ENCODE results near the gene PRSS8. TPM values are rescaled to one million over a fixed set of nuclear protein-coding genes. Genes with fewer than 3 reads are reported as not detected.

Gene PRSS8
- total and polyA plus RNA-seq, 2 donors from 2014 or later: 64.6 to 187 TPM

DNA sequence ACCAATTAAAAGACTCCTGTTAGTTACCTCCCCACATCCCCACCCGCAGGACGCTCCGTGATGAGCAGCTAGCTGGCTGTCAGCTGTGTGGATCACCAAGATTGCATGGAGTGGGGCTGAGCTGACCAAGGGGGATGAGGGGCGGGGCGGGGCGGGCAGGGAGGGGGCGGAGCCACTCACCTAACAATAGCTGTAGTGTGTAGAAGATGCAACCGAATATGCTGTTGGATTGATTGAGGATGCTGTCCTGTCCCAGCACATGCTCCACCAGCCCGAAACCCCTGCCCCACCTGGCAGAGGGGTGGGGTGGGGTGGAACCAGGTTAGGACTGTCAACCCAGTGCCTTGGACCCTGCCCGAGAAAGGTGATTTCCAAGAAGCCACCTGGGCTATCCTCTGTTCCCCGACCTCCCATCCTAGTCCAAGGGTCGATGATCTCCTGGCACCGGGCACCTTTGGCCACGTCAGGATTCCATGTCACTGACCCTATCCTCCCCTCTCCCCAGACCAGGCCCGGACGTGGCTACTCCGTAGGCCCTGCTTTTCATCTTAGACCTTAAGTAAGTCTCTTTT is 42.3 kb downstream of the PRSS8 start:
- DNase-seq (peak in 4 of 5 donors; percentile 20 to 84 (median 47)), FAIRE-seq (no peak)
- H3K4me1 ChIP-seq (ENCODE audit: control insufficient read depth in 2 of 3, insufficient read depth in 2 of 3, low read depth in 1 of 3, low read length in 3 of 3): peaks cover 0 to 10% (median 0%) of the 10 kb centered on the region in 3 donors
- no peak overlapping the region for H3K4me3 ChIP-seq (ENCODE audit: low read length in 3 of 3)
- intact Hi-C loops (cut with DNase I): no loop called here
- peaks cover 0 to 11% (median 4%) of the 10 kb centered on the region in 3 donors for H3K36me3 ChIP-seq (ENCODE audit: control insufficient read depth in 2 of 3, insufficient read depth in 3 of 3, low read length in 3 of 3)
- H3K9me3 ChIP-seq (ENCODE audit: control insufficient read depth in 2 of 3, insufficient read depth in 1 of 3, low read length in 3 of 3): no peaks in the 10 kb centered on the region
- H3K27me3 ChIP-seq (ENCODE audit: control insufficient read depth, insufficient read depth, low read length): no peaks in the 10 kb centered on the region
- no peak overlapping the region for H3K9ac ChIP-seq (ENCODE audit: low read length in 3 of 3)
- TF ChIP-seq, protein P1, sequence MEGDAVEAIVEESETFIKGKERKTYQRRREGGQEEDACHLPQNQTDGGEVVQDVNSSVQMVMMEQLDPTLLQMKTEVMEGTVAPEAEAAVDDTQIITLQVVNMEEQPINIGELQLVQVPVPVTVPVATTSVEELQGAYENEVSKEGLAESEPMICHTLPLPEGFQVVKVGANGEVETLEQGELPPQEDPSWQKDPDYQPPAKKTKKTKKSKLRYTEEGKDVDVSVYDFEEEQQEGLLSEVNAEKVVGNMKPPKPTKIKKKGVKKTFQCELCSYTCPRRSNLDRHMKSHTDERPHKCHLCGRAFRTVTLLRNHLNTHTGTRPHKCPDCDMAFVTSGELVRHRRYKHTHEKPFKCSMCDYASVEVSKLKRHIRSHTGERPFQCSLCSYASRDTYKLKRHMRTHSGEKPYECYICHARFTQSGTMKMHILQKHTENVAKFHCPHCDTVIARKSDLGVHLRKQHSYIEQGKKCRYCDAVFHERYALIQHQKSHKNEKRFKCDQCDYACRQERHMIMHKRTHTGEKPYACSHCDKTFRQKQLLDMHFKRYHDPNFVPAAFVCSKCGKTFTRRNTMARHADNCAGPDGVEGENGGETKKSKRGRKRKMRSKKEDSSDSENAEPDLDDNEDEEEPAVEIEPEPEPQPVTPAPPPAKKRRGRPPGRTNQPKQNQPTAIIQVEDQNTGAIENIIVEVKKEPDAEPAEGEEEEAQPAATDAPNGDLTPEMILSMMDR (IDR thresholded peaks at IDR 0.05; ENCODE audit: borderline replicate concordance, extremely low read depth, insufficient read depth): no peak
- H3K27ac ChIP-seq (ENCODE audit: low read depth in 2 of 2, low read length in 2 of 2): no peak overlapping the region

DNA sequence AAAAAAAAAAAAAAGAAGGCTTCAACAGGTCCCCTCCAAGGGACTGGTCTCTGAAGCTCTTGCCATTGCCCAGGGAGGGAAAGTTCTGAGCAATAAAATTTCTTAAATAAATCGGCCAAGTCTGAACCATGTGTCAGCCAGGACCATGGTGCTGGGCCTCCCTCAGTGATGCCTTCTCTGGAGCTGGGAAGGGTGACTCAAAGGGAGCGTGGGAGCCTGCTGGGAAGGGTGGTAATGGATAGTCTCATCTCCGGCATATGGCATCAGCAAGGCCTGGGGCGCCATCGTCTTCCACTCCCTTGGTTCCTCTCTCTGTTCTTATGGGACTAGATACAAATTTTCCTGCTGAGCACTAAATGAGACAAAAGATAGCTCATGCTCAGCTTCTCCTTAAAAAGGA is 43.2 kb downstream of the PRSS8 start:
- Histone ChIP-seq H3K36me3 (ENCODE audit: control insufficient read depth in 2 of 3, insufficient read depth in 3 of 3, low read length in 3 of 3) (peaks cover 0 to 11% (median 4%) of the 10 kb centered on the region in 3 donors), H3K27me3 (ENCODE audit: control insufficient read depth, insufficient read depth, low read length) (no peaks in the 10 kb centered on the region), H3K27ac (ENCODE audit: low read depth in 2 of 2, low read length in 2 of 2) (no peak overlapping the region), H3K9ac (ENCODE audit: low read length in 3 of 3) (no peak overlapping the region), H3K9me3 (ENCODE audit: control insufficient read depth in 2 of 3, insufficient read depth in 1 of 3, low read length in 3 of 3) (no peaks in the 10 kb centered on the region), H3K4me1 (ENCODE audit: control insufficient read depth in 2 of 3, insufficient read depth in 2 of 3, low read depth in 1 of 3, low read length in 3 of 3) (peaks cover 0 to 10% (median 0%) of the 10 kb centered on the region in 3 donors), H3K4me3 (ENCODE audit: low read length in 3 of 3) (no peak overlapping the region)
- FAIRE-seq (no peak), DNase-seq (no peak)
- TF ChIP-seq, protein P1 (IDR thresholded peaks at IDR 0.05; ENCODE audit: borderline replicate concordance, extremely low read depth, insufficient read depth): no peak
- intact Hi-C loops (cut with DNase I): no loop called here

DNA sequence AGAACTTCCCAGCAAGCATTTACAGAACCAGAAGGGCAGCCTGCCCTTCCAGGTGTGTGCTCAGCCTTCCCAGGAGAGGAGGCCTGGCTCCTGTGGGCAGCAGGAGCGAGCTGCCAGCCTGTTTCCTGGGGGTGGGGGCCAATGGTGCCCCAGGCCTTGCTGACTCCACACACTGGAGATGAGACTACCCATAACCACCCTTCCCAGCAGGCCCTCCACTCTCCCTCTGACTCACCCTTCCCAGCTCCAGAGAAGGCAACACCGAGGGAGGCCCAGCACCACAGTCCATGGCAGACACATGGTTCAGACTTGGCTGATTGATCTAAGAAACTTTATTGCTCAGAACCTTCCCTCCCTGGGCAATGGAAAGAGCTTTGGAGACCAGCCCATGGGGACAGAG is 45.0 kb downstream of the PRSS8 start:
- TF ChIP-seq, protein P1 (IDR thresholded peaks at IDR 0.05; ENCODE audit: borderline replicate concordance, extremely low read depth, insufficient read depth): no peak
- H3K27me3 ChIP-seq (ENCODE audit: control insufficient read depth, insufficient read depth, low read length): no peaks in the 10 kb centered on the region
- no peak for DNase-seq
- intact Hi-C loops (cut with DNase I): no loop called here
- H3K9me3 ChIP-seq (ENCODE audit: control insufficient read depth in 2 of 3, insufficient read depth in 1 of 3, low read length in 3 of 3): no peaks in the 10 kb centered on the region
- no peak for FAIRE-seq
- H3K9ac ChIP-seq (ENCODE audit: low read length in 3 of 3): no peak overlapping the region
- H3K4me3 ChIP-seq (ENCODE audit: low read length in 3 of 3): no peak overlapping the region
- no peak overlapping the region for H3K27ac ChIP-seq (ENCODE audit: low read depth in 2 of 2, low read length in 2 of 2)
- peaks cover 0 to 11% (median 4%) of the 10 kb centered on the region in 3 donors for H3K36me3 ChIP-seq (ENCODE audit: control insufficient read depth in 2 of 3, insufficient read depth in 3 of 3, low read length in 3 of 3)
- H3K4me1 ChIP-seq (ENCODE audit: control insufficient read depth in 2 of 3, insufficient read depth in 2 of 3, low read depth in 1 of 3, low read length in 3 of 3): peaks cover 0 to 7% (median 0%) of the 10 kb centered on the region in 3 donors

DNA sequence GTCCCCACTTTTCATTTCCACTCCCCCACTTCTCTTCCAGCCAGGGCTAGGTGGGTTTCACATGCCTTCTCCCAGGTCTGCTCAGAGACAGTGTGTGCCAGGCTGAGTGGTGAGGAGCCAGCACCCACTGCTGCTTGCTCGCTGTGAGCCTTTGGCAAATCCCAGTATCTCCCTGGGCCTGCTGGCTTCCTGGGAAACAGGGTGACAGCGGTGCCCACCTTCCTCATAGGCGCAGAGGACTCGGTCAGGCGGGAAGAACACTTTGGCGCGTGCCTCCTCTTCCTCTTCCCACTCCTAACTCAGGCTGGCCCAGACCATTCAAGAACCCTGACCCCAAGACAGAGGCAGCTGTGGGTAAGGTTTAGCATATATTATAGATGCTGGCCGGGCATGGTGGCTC is 46.3 kb downstream of the PRSS8 start:
- H3K27ac ChIP-seq (ENCODE audit: low read depth in 2 of 2, low read length in 2 of 2): no peak overlapping the region
- no peak for DNase-seq
- no peak for FAIRE-seq
- TF ChIP-seq, protein P1 (IDR thresholded peaks at IDR 0.05; ENCODE audit: borderline replicate concordance, extremely low read depth, insufficient read depth): no peak
- H3K4me3 ChIP-seq (ENCODE audit: low read length in 3 of 3): no peak overlapping the region
- H3K9ac ChIP-seq (ENCODE audit: low read length in 3 of 3): no peak overlapping the region
- H3K27me3 ChIP-seq (ENCODE audit: control insufficient read depth, insufficient read depth, low read length): no peaks in the 10 kb centered on the region
- peaks cover 0 to 6% (median 0%) of the 10 kb centered on the region in 3 donors for H3K4me1 ChIP-seq (ENCODE audit: control insufficient read depth in 2 of 3, insufficient read depth in 2 of 3, low read depth in 1 of 3, low read length in 3 of 3)
- H3K36me3 ChIP-seq (ENCODE audit: control insufficient read depth in 2 of 3, insufficient read depth in 3 of 3, low read length in 3 of 3): peaks cover 0 to 11% (median 4%) of the 10 kb centered on the region in 3 donors
- H3K9me3 ChIP-seq (ENCODE audit: control insufficient read depth in 2 of 3, insufficient read depth in 1 of 3, low read length in 3 of 3): no peaks in the 10 kb centered on the region
- intact Hi-C loops (cut with DNase I): no loop called here

Data from kidney (tissue), 14 donors.